DOHH2 (cell line): ENCODE measurements around the gene FOXN3.

Experiments
- EZH2phosphoT487 ChIP-seq: fragments of 200-600 bp; sonication (generic); IDR thresholded peaks from 2 replicates; pipeline ENCODE4 v1.6.1; 2017; ENCODE audit warnings: borderline replicate concordance, mild to moderate bottlenecking, antibody characterized with exemption, low read length, moderate library complexity, mixed read lengths
- TF ChIP-seq, protein P1 (sequence below): fragments of 200-600 bp; sonication (generic); IDR thresholded peaks from one replicate; pipeline ENCODE4 v1.5.1; 2014; ENCODE audit warnings: antibody characterized with exemption, mild to moderate bottlenecking, low read depth, low read length; ENCODE audit not compliant: poor library complexity, severe bottlenecking

DNA sequence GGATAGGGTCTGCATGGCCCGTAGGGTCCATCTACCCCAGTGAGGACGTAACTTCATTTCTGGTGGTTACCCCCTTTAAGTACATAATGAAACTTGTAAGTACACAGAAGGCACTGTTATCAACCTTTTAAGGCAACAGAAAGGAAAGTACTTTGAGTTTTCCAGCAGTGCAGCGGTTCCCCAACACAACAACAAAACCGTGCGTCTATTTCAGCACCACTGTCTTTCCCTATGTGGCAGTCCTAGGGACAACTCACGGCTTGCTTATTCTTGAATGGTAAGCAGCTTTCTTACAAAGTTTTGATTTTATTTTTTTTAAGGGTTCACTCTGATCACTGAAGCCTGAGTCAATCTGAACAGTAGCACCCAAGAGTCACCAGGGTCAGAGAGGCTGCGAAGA is 46.3 kb downstream of the FOXN3 start:
- TF ChIP-seq, protein P1, sequence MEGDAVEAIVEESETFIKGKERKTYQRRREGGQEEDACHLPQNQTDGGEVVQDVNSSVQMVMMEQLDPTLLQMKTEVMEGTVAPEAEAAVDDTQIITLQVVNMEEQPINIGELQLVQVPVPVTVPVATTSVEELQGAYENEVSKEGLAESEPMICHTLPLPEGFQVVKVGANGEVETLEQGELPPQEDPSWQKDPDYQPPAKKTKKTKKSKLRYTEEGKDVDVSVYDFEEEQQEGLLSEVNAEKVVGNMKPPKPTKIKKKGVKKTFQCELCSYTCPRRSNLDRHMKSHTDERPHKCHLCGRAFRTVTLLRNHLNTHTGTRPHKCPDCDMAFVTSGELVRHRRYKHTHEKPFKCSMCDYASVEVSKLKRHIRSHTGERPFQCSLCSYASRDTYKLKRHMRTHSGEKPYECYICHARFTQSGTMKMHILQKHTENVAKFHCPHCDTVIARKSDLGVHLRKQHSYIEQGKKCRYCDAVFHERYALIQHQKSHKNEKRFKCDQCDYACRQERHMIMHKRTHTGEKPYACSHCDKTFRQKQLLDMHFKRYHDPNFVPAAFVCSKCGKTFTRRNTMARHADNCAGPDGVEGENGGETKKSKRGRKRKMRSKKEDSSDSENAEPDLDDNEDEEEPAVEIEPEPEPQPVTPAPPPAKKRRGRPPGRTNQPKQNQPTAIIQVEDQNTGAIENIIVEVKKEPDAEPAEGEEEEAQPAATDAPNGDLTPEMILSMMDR: no peak
- no peak for TF ChIP-seq EZH2phosphoT487
